GM12892 (cell line): Measurements from ENCODE around the gene PTK6.

Experiments
- POLR2AphosphoS5 ChIP-seq: IDR thresholded peaks from 2 replicates; pipeline ENCODE4 v1.6.1; 2011; ENCODE audit warnings: low read depth, low read length, control low read depth
- TAF1 ChIP-seq: IDR thresholded peaks from 2 replicates; pipeline ENCODE4 v1.6.1; 2011; ENCODE audit warnings: low read depth, mild to moderate bottlenecking, control low read depth, low read length, borderline replicate concordance

- TF ChIP-seq POLR2AphosphoS5 (no peak), TAF1 (no peak)
Observed at GRCh38 chr20:63484236-63484635, 52.9 kb downstream of the PTK6 start.
